Spleen (tissue), 7 donors: ENCODE measurements around the gene HAAO.

Experiments
- POLR2A ChIP-seq, 3 donors: fragments of 450-650 bp; IDR thresholded peaks; one replicate each; pipeline ENCODE4 v1.5.1; 2017; ENCODE audit warnings: antibody characterized with exemption in 3 of 3, mild to moderate bottlenecking in 1 of 3
- TF ChIP-seq, protein P1 (sequence below), 11 experiments: fragments of 200-600 bp in 7 of 11; fragments of 450-650 bp in 4 of 11; sonication (generic) in 4 of 11; IDR thresholded peaks in 8 of 11; conservative IDR thresholded peaks in 3 of 11; 1 replicate in 7 of 11; 2 replicates in 4 of 11; pipeline versions ENCODE4 v1.4.0 to v1.8.0; 2016 to 2021; ENCODE audit warnings: antibody characterized with exemption in 11 of 11, inconsistent platforms in 4 of 11, mild to moderate bottlenecking in 1 of 11
- donor health status: DM: no; HTN: no; CAD: no; lungs with moderate emphysema.
- donor health status: DM: no; HTN: no; CAD: no.
- donor health status: DM: no; HTN: no; CAD: no.

DNA sequence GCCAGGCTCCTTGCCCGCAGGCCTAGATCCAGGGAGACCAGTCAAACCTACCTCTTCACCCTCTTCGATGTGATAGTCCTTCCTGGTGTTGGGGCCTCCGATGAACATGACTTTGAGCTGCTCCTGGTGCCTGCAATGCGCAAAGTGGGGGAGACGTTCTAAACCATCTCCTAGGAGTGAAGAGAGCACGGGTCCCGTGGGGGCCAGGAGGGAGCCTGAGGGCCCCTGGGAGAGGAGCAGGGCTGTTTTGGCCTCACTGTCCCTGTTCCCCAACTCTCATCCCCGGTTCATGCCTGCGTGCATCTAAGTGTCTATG is 3.9 kb downstream of the HAAO start:
- TF ChIP-seq, protein P1, sequence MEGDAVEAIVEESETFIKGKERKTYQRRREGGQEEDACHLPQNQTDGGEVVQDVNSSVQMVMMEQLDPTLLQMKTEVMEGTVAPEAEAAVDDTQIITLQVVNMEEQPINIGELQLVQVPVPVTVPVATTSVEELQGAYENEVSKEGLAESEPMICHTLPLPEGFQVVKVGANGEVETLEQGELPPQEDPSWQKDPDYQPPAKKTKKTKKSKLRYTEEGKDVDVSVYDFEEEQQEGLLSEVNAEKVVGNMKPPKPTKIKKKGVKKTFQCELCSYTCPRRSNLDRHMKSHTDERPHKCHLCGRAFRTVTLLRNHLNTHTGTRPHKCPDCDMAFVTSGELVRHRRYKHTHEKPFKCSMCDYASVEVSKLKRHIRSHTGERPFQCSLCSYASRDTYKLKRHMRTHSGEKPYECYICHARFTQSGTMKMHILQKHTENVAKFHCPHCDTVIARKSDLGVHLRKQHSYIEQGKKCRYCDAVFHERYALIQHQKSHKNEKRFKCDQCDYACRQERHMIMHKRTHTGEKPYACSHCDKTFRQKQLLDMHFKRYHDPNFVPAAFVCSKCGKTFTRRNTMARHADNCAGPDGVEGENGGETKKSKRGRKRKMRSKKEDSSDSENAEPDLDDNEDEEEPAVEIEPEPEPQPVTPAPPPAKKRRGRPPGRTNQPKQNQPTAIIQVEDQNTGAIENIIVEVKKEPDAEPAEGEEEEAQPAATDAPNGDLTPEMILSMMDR (IDR thresholded peaks at IDR 0.05 in 8 of 11, conservative IDR thresholded peaks at IDR 0.05 in 3 of 11), result no peak
- no peak for TF ChIP-seq POLR2A (IDR thresholded peaks at IDR 0.05)
